GM18951 (cell line): Measurements from ENCODE around the gene DHRS11.
A peak's percentile ranks its signal among the peaks of the same experiment; 100 is the strongest.

ENCODE experiments used
- POLR2A ChIP-seq: IDR thresholded peaks from 4 replicates; pipeline ENCODE4 v1.6.1; 2011; ENCODE audit warnings: mild to moderate bottlenecking; ENCODE audit not compliant: insufficient read length, insufficient read depth; ENCODE audit errors: extremely low read depth
- in situ Hi-C: fragments of 300-500 bp; cut with MboI; formaldehyde crosslinking; loops from one replicate; pipeline ENCODE4 v1.12.0; 2022; ENCODE audit warnings: low sequenced_read_pairs, mixed read lengths, inconsistent platforms; ENCODE audit not compliant: unreplicated experiment

The DHRS11 gene

GRCh38 chr17:36599546-36600250 is 8.0 kb downstream of the DHRS11 start:
- no peak for TF ChIP-seq POLR2A
- in situ Hi-C loops: loop anchor here (25.0 kb wide), 1 partner anchor 763 kb away; no protein-coding TSS in a partner anchor

GRCh38 chr17:36600465-36600864 is 8.8 kb downstream of the DHRS11 start:
- TF ChIP-seq POLR2A: no peak
- in situ Hi-C loops: loop anchor here (25.0 kb wide), 1 partner anchor 762 kb away; no protein-coding TSS in a partner anchor

- in situ Hi-C loops: loop anchor here (25.0 kb wide), 1 partner anchor 761 kb away; no protein-coding TSS in a partner anchor
Measured at GRCh38 chr17:36600936-36601302, 9.2 kb downstream of the DHRS11 start.

GRCh38 chr17:36601303-36602029 is 9.8 kb downstream of the DHRS11 start, which contains the start of gene MRM1:
TSS of gene MRM1 (plus strand) at chr17:36601583. CDS start at chr17:36601811, 228 bp downstream.
- in situ Hi-C loops: loop anchor here (25.0 kb wide), 1 partner anchor 761 kb away; no protein-coding TSS in a partner anchor
- peak; percentile 94 for TF ChIP-seq POLR2A

More at GRCh38 chr17:36600936-36601302, 9.2 kb downstream of the DHRS11 start:
- no peak for TF ChIP-seq POLR2A

GRCh38 chr17:36602030-36602748 is 10.5 kb downstream of the DHRS11 start:
- no peak for TF ChIP-seq POLR2A
- in situ Hi-C loops: loop anchor here (25.0 kb wide), 1 partner anchor 760 kb away; no protein-coding TSS in a partner anchor

GRCh38 chr17:36602924-36603384 is 11.3 kb downstream of the DHRS11 start:
- in situ Hi-C loops: loop anchor here (25.0 kb wide), 1 partner anchor 759 kb away; no protein-coding TSS in a partner anchor
- no peak for TF ChIP-seq POLR2A

GRCh38 chr17:36605028-36605427 is 13.3 kb downstream of the DHRS11 start:
- in situ Hi-C loops: loop anchor here (25.0 kb wide), 1 partner anchor 757 kb away; no protein-coding TSS in a partner anchor

- TF ChIP-seq POLR2A: no peak
- in situ Hi-C loops: loop anchor here (25.0 kb wide), 1 partner anchor 754 kb away; no protein-coding TSS in a partner anchor
Measured at GRCh38 chr17:36608280-36608679, 16.6 kb downstream of the DHRS11 start.

GRCh38 chr17:36608794-36609497 is 17.3 kb downstream of the DHRS11 start:
- no peak for TF ChIP-seq POLR2A
- in situ Hi-C loops: loop anchor here (25.0 kb wide), 1 partner anchor 753 kb away; no protein-coding TSS in a partner anchor

GRCh38 chr17:36609498-36609862 is 17.8 kb downstream of the DHRS11 start:
- in situ Hi-C loops: loop anchor here (25.0 kb wide), 1 partner anchor 753 kb away; no protein-coding TSS in a partner anchor
- no peak for TF ChIP-seq POLR2A

- TF ChIP-seq POLR2A: no peak
- in situ Hi-C loops: loop anchor here (25.0 kb wide), 1 partner anchor 752 kb away; no protein-coding TSS in a partner anchor
Measured at GRCh38 chr17:36610474-36610873, 18.8 kb downstream of the DHRS11 start.
